IMR-90 (cell line): ENCODE results near the gene FAIM2. TPM values are rescaled to one million over a fixed set of nuclear protein-coding genes. Genes with fewer than 3 reads are reported as not detected.

Source experiments
- ATAC-seq: fragments of 200-7000 bp; cut with Tn5 transposase; 2 replicates; pipeline ENCODE4 v1.9.1; 2020; ENCODE audit warnings: low read depth, mild to moderate bottlenecking, moderate library complexity
- BruUV-seq: library from RNA; stranded (reverse); fragments of 400-500 nt; replicated peaks from 2 replicates; lab custom pipeline; 2021; lab: Mats Ljungman, UMichigan
- CTCF ChIA-PET: fragments of 300-600 bp; formaldehyde crosslinking; extraction: SDS; loops from one replicate; lab custom pipeline; 2021; ENCODE audit warnings: antibody characterized with exemption; lab: Yijun Ruan, JAX
- POLR2A ChIA-PET: fragments of 300-600 bp; sonication (Branson Sonifier 250); formaldehyde crosslinking; loops from one replicate; lab custom pipeline; 2022; ENCODE audit warnings: antibody characterized with exemption; ENCODE audit not compliant: unreplicated experiment; lab: Charles Lee
- DNase-seq: peaks from one replicate; pipeline ENCODE4 v3.0.0; 2013
- H2AFZ ChIP-seq: replicated peaks from 2 replicates; pipeline ENCODE3; 2013; ENCODE audit warnings: low read length, mild to moderate bottlenecking; ENCODE audit not compliant: poor library complexity
- H2AK5ac ChIP-seq: 2 replicates; pipeline ENCODE4 v1.6.1; 2013; ENCODE audit warnings: low read depth, low read length, inconsistent platforms
- H2AK9ac ChIP-seq: replicated peaks from 2 replicates; pipeline ENCODE3; 2013; ENCODE audit warnings: mild to moderate bottlenecking, low read depth, low read length, moderate library complexity; ENCODE audit not compliant: poor library complexity
- H2BK120ac ChIP-seq: 2 replicates; pipeline ENCODE4 v1.6.1; 2013; ENCODE audit warnings: low read depth, low read length, inconsistent platforms
- H2BK15ac ChIP-seq: 3 replicates; pipeline ENCODE4 v1.6.1; 2013; ENCODE audit warnings: low read depth, low read length, inconsistent platforms
- H2BK20ac ChIP-seq: 2 replicates; pipeline ENCODE4 v1.6.1; 2013; ENCODE audit warnings: low read depth, mild to moderate bottlenecking, inconsistent platforms, low read length, moderate library complexity
- H2BK5ac ChIP-seq: 2 replicates; pipeline ENCODE4 v1.6.1; 2013; ENCODE audit warnings: mild to moderate bottlenecking, low read depth, low read length, inconsistent platforms; ENCODE audit not compliant: poor library complexity, severe bottlenecking
- H3K14ac ChIP-seq: replicated peaks from 2 replicates; pipeline ENCODE4 v1.6.1; 2013; ENCODE audit warnings: low read depth, low read length, inconsistent platforms
- H3K18ac ChIP-seq: 2 replicates; pipeline ENCODE4 v1.6.1; 2013; ENCODE audit warnings: low read depth, low read length, control low read depth
- H3K23ac ChIP-seq: 2 replicates; pipeline ENCODE4 v1.6.1; 2013; ENCODE audit warnings: low read depth, low read length, inconsistent platforms
- H3K27ac ChIP-seq: 2 replicates; pipeline ENCODE4 v1.5.1; 2013; ENCODE audit warnings: mild to moderate bottlenecking, control low read depth, low read length; ENCODE audit not compliant: insufficient read depth
- H3K27me3 ChIP-seq: 2 replicates; pipeline ENCODE4 v1.6.1; 2013; ENCODE audit warnings: low read length; ENCODE audit not compliant: control insufficient read depth, insufficient read depth
- H3K36me3 ChIP-seq: 2 replicates; pipeline ENCODE4 v1.6.1; 2013; ENCODE audit warnings: low read length, mixed read lengths; ENCODE audit not compliant: control insufficient read depth, insufficient read depth
- H3K4ac ChIP-seq: 2 replicates; pipeline ENCODE4 v1.6.1; 2013; ENCODE audit warnings: low read depth, low read length, inconsistent platforms
- H3K4me1 ChIP-seq: 2 replicates; pipeline ENCODE4 v1.6.1; 2013; ENCODE audit warnings: low read length, mixed read lengths; ENCODE audit not compliant: control insufficient read depth, insufficient read depth
- H3K4me2 ChIP-seq: 2 replicates; pipeline ENCODE4 v1.6.1; 2013; ENCODE audit warnings: low read depth, mild to moderate bottlenecking, control low read depth, low read length, moderate library complexity
- H3K4me3 ChIP-seq: 2 replicates; pipeline ENCODE4 v1.5.1; 2013; ENCODE audit warnings: low read depth, mild to moderate bottlenecking, control low read depth, low read length, moderate library complexity; ENCODE audit not compliant: insufficient read depth
- H3K56ac ChIP-seq: 2 replicates; pipeline ENCODE4 v1.6.1; 2013; ENCODE audit warnings: low read length, inconsistent platforms; ENCODE audit not compliant: insufficient read depth; ENCODE audit errors: extremely low read depth
- H3K79me1 ChIP-seq, 2 experiments: 2 replicates each; pipeline ENCODE4 v1.6.1; 2013; ENCODE audit warnings: low read length in 2 of 2, inconsistent platforms in 1 of 2, low read depth in 1 of 2
- H3K9ac ChIP-seq: 2 replicates; pipeline ENCODE4 v1.6.1; 2013; ENCODE audit warnings: low read depth, low read length, control low read depth
- H3K9me1 ChIP-seq: 2 replicates; pipeline ENCODE4 v1.6.1; 2013; ENCODE audit warnings: low read length, inconsistent platforms; ENCODE audit not compliant: insufficient read depth
- H3K9me3 ChIP-seq: 2 replicates; pipeline ENCODE4 v1.6.1; 2013; ENCODE audit warnings: low read length; ENCODE audit not compliant: control insufficient read depth, insufficient read depth
- H4K20me1 ChIP-seq: 2 replicates; pipeline ENCODE4 v1.6.1; 2013; ENCODE audit warnings: low read length, inconsistent platforms; ENCODE audit not compliant: insufficient read depth
- H4K5ac ChIP-seq: 2 replicates; pipeline ENCODE4 v1.6.1; 2013; ENCODE audit warnings: mild to moderate bottlenecking, low read depth, low read length, control low read depth
- H4K8ac ChIP-seq, 2 experiments: 2 replicates each; pipeline ENCODE4 v1.6.1; 2013; ENCODE audit warnings: low read depth in 2 of 2, low read length in 2 of 2, control low read depth in 1 of 2, inconsistent platforms in 1 of 2
- H4K91ac ChIP-seq: 2 replicates; pipeline ENCODE4 v1.6.1; 2013; ENCODE audit warnings: low read depth, low read length, inconsistent platforms; ENCODE audit not compliant: insufficient read depth
- CEBPB ChIP-seq: IDR thresholded peaks from 2 replicates; pipeline ENCODE4 v1.6.1; 2012; ENCODE audit warnings: low read depth, low read length, improper control_type of control experiment
- FOS ChIP-seq: fragments of 150-350 bp; IDR thresholded peaks from 2 replicates; pipeline ENCODE4 v1.6.1; 2016; ENCODE audit warnings: low read depth, low read length
- MAZ ChIP-seq: IDR thresholded peaks from 2 replicates; pipeline ENCODE4 v1.6.1; 2012; ENCODE audit warnings: low read depth, mild to moderate bottlenecking, low read length, improper control_type of control experiment, moderate library complexity, borderline replicate concordance
- WGBS, 2 experiments: methylation state at CpG; one replicate each; pipeline versions ENCODE4 v1.1.5 to v1.1.7; 2013; ENCODE audit warnings: missing lambda C conversion rate in 2 of 2; ENCODE audit not compliant: insufficient read length in 1 of 2; ENCODE audit errors: extremely low coverage in 2 of 2; 5-methylcytosine and 5-hydroxymethylcytosine counted together
- dilution Hi-C: fragments of 300-500 bp; cut with HindIII; formaldehyde crosslinking; loops from one replicate; pipeline ENCODE4 v1.14.3; 2018; ENCODE audit warnings: low sequenced_read_pairs; ENCODE audit not compliant: unreplicated experiment
- in situ Hi-C: fragments of 300-500 bp; cut with MboI; formaldehyde crosslinking; loops from 3 replicates; pipeline ENCODE4 v1.14.3; 2019; ENCODE audit warnings: low sequenced_read_pairs, inconsistent platforms, mixed read lengths
- intact Hi-C: fragments of 100-400 bp; cut with micrococcal nuclease; formaldehyde crosslinking; loops from 2 replicates; pipeline ENCODE4 v1.10.0; 2022
- polyA plus RNA-seq, 3 experiments: library from polyadenylated mRNA; depleted of rRNA; stranded (reverse); fragments of >200 nt; gene quantifications; 2 replicates each; pipeline ENCODE4 v1.2.3, GENCODE V29; 2012; ENCODE audit warnings: low replicate concordance in 1 of 3
- total RNA-seq: library from RNA; depleted of rRNA; stranded (reverse); fragments of >200 nt; gene quantifications from 2 replicates; pipeline ENCODE4 v1.2.3, GENCODE V29; 2012

FAIM2 gene
- total and polyA plus RNA-seq, 2 of the 4 experiments (the other 2 are of a cell fraction) = 0.72 to 5.3 TPM

- H3K4me3 ChIP-seq = no peak overlapping the region
- peak overlapping the region; percentile 37 for H4K5ac ChIP-seq
- no peaks in the 10 kb centered on the region for H3K9me3 ChIP-seq
- TF ChIP-seq MAZ (no peak), CEBPB (peak; percentile 98), FOS (peak; percentile 45)
- ATAC-seq (no peak), DNase-seq (peak; percentile 87)
- dilution Hi-C loops = no loop called here
- H3K79me1 ChIP-seq = peaks cover 0 to 12% of the 10 kb centered on the region in 2 experiments; a peak in 2 of 4 replicates
- H2AFZ ChIP-seq = peak overlapping the region; percentile 66
- H4K8ac ChIP-seq = peak overlapping the region; percentile 85 to 90; a peak in 3 of 4 replicates
- peaks cover 4% of the 10 kb centered on the region for H3K4me1 ChIP-seq
- H3K9ac ChIP-seq = no peak overlapping the region
- H3K9me1 ChIP-seq = no peaks in the 10 kb centered on the region
- H4K91ac ChIP-seq = peak overlapping the region; percentile 74
- peak overlapping the region; percentile 55; the same call in 1 of the 2 replicates for H3K56ac ChIP-seq
- ChIA-PET POLR2A (no interaction called here), CTCF (interaction anchor here (1.8 kb wide), 1 partner anchor 22 kb away, joined by 5 read pairs; no protein-coding TSS in a partner anchor)
- H3K4ac ChIP-seq = peak overlapping the region; percentile 84
- BruUV-seq = no TSS peak
- peak overlapping the region; percentile 93 for H2BK120ac ChIP-seq
- H3K4me2 ChIP-seq = no peak overlapping the region
- H3K36me3 ChIP-seq = no peaks in the 10 kb centered on the region
- in situ Hi-C loops = no loop called here
- H2BK20ac ChIP-seq = peak overlapping the region; percentile 89
- H2AK5ac ChIP-seq = peak overlapping the region; percentile 51; the same call in 1 of the 2 replicates
- peak overlapping the region; percentile 3 for H3K18ac ChIP-seq
- WGBS, 2 experiments = no CpG with 5 or more reads among the region's 5 CpGs
- peak overlapping the region; percentile 47; the same call in 2 of the 3 replicates for H2BK15ac ChIP-seq
- no peaks in the 10 kb centered on the region for H3K27me3 ChIP-seq
- H2AK9ac ChIP-seq = no peak overlapping the region
- peak overlapping the region; percentile 35 for H3K14ac ChIP-seq
- no peaks in the 10 kb centered on the region for H4K20me1 ChIP-seq
- intact Hi-C loops = no loop called here
- peak overlapping the region; percentile 3 for H3K23ac ChIP-seq
- peak overlapping the region; percentile 36; the same call in 1 of the 2 replicates for H3K27ac ChIP-seq
- H2BK5ac ChIP-seq = no peak overlapping the region
Measured at GRCh38 chr12:49832836-49833421, 70.8 kb downstream of the FAIM2 start.
